Measurements from ENCODE around the gene FAM43B. TPM values are rescaled to one million over a fixed set of nuclear protein-coding genes. Genes with fewer than 3 reads are reported as not detected.

FAM43B gene
- total RNA-seq, 1 experiment from 2014 or later, result 2.9 TPM

DNA sequence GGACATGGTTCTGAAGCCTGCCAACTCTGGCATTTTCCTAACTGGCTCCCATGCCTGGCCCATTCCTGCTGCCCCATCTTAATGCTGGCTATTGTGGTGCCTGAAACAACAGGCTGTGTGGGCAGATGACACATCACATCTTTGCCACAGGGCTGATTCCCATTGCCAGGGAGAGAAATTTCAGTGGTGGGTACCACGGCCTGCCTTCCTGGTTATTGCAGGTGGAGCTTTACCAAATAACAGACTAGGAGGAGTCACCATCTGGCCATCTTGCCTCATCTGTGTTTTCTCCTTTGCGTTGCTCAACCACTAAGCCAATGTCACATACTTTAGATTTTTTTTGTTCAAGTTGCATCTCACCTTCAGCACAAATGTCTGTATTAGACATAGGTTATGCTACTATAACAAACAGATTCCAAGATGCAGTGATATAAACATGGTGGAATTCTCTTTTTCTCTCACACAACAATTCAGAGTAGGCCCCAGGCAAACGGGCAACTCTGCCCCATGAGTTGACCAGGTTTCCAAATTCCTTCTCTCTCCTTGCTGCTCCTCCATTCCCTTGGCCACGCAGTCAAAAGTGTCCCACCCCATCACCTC lies 50.6 kb downstream of the FAM43B start (continued):
- TF ChIP-seq, protein P1, sequence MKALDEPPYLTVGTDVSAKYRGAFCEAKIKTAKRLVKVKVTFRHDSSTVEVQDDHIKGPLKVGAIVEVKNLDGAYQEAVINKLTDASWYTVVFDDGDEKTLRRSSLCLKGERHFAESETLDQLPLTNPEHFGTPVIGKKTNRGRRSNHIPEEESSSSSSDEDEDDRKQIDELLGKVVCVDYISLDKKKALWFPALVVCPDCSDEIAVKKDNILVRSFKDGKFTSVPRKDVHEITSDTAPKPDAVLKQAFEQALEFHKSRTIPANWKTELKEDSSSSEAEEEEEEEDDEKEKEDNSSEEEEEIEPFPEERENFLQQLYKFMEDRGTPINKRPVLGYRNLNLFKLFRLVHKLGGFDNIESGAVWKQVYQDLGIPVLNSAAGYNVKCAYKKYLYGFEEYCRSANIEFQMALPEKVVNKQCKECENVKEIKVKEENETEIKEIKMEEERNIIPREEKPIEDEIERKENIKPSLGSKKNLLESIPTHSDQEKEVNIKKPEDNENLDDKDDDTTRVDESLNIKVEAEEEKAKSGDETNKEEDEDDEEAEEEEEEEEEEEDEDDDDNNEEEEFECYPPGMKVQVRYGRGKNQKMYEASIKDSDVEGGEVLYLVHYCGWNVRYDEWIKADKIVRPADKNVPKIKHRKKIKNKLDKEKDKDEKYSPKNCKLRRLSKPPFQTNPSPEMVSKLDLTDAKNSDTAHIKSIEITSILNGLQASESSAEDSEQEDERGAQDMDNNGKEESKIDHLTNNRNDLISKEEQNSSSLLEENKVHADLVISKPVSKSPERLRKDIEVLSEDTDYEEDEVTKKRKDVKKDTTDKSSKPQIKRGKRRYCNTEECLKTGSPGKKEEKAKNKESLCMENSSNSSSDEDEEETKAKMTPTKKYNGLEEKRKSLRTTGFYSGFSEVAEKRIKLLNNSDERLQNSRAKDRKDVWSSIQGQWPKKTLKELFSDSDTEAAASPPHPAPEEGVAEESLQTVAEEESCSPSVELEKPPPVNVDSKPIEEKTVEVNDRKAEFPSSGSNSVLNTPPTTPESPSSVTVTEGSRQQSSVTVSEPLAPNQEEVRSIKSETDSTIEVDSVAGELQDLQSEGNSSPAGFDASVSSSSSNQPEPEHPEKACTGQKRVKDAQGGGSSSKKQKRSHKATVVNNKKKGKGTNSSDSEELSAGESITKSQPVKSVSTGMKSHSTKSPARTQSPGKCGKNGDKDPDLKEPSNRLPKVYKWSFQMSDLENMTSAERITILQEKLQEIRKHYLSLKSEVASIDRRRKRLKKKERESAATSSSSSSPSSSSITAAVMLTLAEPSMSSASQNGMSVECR (CRISPR knock-in tag; IDR thresholded peaks at IDR 0.05; ENCODE audit: borderline replicate concordance), result no peak
- TF ChIP-seq, protein P2, sequence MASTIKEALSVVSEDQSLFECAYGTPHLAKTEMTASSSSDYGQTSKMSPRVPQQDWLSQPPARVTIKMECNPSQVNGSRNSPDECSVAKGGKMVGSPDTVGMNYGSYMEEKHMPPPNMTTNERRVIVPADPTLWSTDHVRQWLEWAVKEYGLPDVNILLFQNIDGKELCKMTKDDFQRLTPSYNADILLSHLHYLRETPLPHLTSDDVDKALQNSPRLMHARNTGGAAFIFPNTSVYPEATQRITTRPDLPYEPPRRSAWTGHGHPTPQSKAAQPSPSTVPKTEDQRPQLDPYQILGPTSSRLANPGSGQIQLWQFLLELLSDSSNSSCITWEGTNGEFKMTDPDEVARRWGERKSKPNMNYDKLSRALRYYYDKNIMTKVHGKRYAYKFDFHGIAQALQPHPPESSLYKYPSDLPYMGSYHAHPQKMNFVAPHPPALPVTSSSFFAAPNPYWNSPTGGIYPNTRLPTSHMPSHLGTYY (CRISPR knock-in tag; IDR thresholded peaks at IDR 0.05), result no peak
- TF ChIP-seq, protein P3, sequence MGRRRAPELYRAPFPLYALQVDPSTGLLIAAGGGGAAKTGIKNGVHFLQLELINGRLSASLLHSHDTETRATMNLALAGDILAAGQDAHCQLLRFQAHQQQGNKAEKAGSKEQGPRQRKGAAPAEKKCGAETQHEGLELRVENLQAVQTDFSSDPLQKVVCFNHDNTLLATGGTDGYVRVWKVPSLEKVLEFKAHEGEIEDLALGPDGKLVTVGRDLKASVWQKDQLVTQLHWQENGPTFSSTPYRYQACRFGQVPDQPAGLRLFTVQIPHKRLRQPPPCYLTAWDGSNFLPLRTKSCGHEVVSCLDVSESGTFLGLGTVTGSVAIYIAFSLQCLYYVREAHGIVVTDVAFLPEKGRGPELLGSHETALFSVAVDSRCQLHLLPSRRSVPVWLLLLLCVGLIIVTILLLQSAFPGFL (CRISPR knock-in tag; IDR thresholded peaks at IDR 0.05; ENCODE audit: borderline replicate concordance), result no peak
- TF ChIP-seq NR3C1 (CRISPR knock-in tag; conservative IDR thresholded peaks at IDR 0.05; ENCODE audit: low read depth), result no peak

DNA sequence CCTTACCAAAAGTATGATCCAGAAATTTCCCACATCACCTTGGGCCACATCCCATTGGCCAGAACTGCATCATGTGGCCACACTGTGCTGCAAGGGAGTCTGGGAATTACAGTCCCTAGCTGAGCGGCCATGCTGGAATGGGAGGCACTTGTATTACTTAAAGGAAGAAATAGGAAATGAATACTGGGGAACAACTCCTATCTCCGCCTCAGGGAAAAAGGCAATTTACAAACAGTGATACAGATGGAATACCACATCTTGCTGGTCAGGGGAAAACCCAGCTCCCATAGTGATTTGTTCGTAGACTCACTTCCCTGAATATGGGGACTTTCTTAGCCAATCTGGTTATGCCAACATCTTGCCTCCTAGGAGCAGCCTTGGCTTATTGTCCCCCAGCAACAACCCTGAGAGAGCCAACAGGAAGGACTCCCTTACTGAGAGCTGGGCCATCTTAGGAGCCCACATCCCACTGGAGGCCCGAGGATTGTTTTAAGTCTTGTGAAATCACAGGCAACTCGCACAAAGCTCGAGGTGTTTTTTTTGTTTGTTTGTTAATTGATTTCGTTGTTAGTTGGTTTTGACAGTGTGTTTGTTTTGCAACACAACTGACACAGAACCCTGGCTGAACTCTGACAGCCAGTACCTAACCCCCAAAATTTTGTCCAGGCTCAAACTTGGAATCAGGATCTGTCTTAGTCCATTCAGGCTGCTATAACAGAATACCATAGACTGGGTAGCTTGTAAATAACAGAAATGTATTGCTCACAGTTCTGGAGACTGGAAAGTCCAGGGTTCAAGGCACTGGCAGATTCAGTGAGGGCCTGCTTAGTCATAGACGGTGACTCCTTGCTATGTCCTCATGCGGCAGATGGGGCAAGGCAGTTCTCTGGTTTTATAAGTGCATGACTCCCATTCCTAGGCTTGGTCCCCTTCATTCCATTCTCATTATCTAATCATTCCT lies 51.4 kb downstream of the FAM43B start:
- H3K27ac Mint-ChIP-seq, result no peak overlapping the region
- ChIA-PET POLR2A (no interaction called here), CTCF (interaction anchor here (0.8 kb wide), 1 partner anchor 29 kb away, joined by 4 read pairs; no protein-coding TSS in a partner anchor)
- peaks cover 11% of the 10 kb centered on the region for H3K9me3 Mint-ChIP-seq
- TF ChIP-seq, protein P4, sequence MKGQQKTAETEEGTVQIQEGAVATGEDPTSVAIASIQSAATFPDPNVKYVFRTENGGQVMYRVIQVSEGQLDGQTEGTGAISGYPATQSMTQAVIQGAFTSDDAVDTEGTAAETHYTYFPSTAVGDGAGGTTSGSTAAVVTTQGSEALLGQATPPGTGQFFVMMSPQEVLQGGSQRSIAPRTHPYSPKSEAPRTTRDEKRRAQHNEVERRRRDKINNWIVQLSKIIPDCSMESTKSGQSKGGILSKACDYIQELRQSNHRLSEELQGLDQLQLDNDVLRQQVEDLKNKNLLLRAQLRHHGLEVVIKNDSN (CRISPR knock-in tag; IDR thresholded peaks at IDR 0.05), result peak; percentile 87
- TF ChIP-seq, protein P5, sequence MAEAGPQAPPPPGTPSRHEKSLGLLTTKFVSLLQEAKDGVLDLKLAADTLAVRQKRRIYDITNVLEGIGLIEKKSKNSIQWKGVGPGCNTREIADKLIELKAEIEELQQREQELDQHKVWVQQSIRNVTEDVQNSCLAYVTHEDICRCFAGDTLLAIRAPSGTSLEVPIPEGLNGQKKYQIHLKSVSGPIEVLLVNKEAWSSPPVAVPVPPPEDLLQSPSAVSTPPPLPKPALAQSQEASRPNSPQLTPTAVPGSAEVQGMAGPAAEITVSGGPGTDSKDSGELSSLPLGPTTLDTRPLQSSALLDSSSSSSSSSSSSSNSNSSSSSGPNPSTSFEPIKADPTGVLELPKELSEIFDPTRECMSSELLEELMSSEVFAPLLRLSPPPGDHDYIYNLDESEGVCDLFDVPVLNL (CRISPR knock-in tag; IDR thresholded peaks at IDR 0.05; ENCODE audit: borderline replicate concordance, low read depth), result no peak
- TF ChIP-seq, protein P6, sequence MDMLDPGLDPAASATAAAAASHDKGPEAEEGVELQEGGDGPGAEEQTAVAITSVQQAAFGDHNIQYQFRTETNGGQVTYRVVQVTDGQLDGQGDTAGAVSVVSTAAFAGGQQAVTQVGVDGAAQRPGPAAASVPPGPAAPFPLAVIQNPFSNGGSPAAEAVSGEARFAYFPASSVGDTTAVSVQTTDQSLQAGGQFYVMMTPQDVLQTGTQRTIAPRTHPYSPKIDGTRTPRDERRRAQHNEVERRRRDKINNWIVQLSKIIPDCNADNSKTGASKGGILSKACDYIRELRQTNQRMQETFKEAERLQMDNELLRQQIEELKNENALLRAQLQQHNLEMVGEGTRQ (CRISPR knock-in tag; IDR thresholded peaks at IDR 0.05), result peak; percentile 84
- TF ChIP-seq NFYB (CRISPR knock-in tag; conservative IDR thresholded peaks at IDR 0.05; ENCODE audit: low read depth) (peak; percentile 46), ZNF121 (CRISPR knock-in tag; IDR thresholded peaks at IDR 0.05) (no peak), GRHL2 (CRISPR knock-in tag; IDR thresholded peaks at IDR 0.05; ENCODE audit: insufficient replicate concordance, severe bottlenecking) (no peak), HMGA2 (CRISPR knock-in tag; IDR thresholded peaks at IDR 0.05) (no peak)
- TF ChIP-seq, protein P7, sequence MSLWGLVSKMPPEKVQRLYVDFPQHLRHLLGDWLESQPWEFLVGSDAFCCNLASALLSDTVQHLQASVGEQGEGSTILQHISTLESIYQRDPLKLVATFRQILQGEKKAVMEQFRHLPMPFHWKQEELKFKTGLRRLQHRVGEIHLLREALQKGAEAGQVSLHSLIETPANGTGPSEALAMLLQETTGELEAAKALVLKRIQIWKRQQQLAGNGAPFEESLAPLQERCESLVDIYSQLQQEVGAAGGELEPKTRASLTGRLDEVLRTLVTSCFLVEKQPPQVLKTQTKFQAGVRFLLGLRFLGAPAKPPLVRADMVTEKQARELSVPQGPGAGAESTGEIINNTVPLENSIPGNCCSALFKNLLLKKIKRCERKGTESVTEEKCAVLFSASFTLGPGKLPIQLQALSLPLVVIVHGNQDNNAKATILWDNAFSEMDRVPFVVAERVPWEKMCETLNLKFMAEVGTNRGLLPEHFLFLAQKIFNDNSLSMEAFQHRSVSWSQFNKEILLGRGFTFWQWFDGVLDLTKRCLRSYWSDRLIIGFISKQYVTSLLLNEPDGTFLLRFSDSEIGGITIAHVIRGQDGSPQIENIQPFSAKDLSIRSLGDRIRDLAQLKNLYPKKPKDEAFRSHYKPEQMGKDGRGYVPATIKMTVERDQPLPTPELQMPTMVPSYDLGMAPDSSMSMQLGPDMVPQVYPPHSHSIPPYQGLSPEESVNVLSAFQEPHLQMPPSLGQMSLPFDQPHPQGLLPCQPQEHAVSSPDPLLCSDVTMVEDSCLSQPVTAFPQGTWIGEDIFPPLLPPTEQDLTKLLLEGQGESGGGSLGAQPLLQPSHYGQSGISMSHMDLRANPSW (CRISPR knock-in tag; conservative IDR thresholded peaks at IDR 0.05; ENCODE audit: low read depth), result no peak
- TF ChIP-seq, protein P8, sequence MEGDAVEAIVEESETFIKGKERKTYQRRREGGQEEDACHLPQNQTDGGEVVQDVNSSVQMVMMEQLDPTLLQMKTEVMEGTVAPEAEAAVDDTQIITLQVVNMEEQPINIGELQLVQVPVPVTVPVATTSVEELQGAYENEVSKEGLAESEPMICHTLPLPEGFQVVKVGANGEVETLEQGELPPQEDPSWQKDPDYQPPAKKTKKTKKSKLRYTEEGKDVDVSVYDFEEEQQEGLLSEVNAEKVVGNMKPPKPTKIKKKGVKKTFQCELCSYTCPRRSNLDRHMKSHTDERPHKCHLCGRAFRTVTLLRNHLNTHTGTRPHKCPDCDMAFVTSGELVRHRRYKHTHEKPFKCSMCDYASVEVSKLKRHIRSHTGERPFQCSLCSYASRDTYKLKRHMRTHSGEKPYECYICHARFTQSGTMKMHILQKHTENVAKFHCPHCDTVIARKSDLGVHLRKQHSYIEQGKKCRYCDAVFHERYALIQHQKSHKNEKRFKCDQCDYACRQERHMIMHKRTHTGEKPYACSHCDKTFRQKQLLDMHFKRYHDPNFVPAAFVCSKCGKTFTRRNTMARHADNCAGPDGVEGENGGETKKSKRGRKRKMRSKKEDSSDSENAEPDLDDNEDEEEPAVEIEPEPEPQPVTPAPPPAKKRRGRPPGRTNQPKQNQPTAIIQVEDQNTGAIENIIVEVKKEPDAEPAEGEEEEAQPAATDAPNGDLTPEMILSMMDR (IDR thresholded peaks at IDR 0.05), result no peak
- TF ChIP-seq, protein P9, sequence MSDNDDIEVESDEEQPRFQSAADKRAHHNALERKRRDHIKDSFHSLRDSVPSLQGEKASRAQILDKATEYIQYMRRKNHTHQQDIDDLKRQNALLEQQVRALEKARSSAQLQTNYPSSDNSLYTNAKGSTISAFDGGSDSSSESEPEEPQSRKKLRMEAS (CRISPR knock-in tag; IDR thresholded peaks at IDR 0.05), result no peak
- DNase-seq (ENCODE audit: low spot score) (no peak), ATAC-seq (no peak)
- H3K4me1 Mint-ChIP-seq, result peaks cover 5% of the 10 kb centered on the region
- peaks cover 3% of the 10 kb centered on the region for H3K36me3 Mint-ChIP-seq
- H3K4me3 Mint-ChIP-seq, result no peak overlapping the region
- no peaks in the 10 kb centered on the region for H3K27me3 Mint-ChIP-seq (ENCODE audit: low read depth)

Measured in WTC11 (cell line).